H9 (cell line): ENCODE results near the gene GCNT3. TPM values are rescaled to one million over a fixed set of nuclear protein-coding genes. Genes with fewer than 3 reads are reported as not detected.

Source experiments
- DNase-seq: peaks from one replicate; pipeline ENCODE4 v3.0.0-alpha.2; 2017
- H2AFZ ChIP-seq: one replicate; pipeline ENCODE4 v1.6.1; 2013; ENCODE audit warnings: mild to moderate bottlenecking, low read length, control low read depth, moderate library complexity
- H2AK5ac ChIP-seq: 2 replicates; pipeline ENCODE4 v1.6.1; 2013; ENCODE audit warnings: low read length, control low read depth, mixed read lengths; ENCODE audit not compliant: insufficient read length
- H2BK120ac ChIP-seq: one replicate; pipeline ENCODE4 v1.6.1; 2013; ENCODE audit warnings: low read depth, mild to moderate bottlenecking, low read length, control low read depth, inconsistent platforms; ENCODE audit not compliant: poor library complexity, severe bottlenecking
- H2BK12ac ChIP-seq: 2 replicates; pipeline ENCODE4 v1.6.1; 2013; ENCODE audit warnings: low read length, control low read depth, mixed read lengths, low read depth; ENCODE audit not compliant: insufficient read length
- H2BK15ac ChIP-seq: 2 replicates; pipeline ENCODE4 v1.6.1; 2013; ENCODE audit warnings: low read depth, low read length, control low read depth
- H2BK20ac ChIP-seq: one replicate; pipeline ENCODE4 v1.6.1; 2013; ENCODE audit warnings: low read depth, mild to moderate bottlenecking, low read length, control low read depth, inconsistent platforms; ENCODE audit not compliant: poor library complexity, severe bottlenecking
- H2BK5ac ChIP-seq: 2 replicates; pipeline ENCODE4 v1.6.1; 2013; ENCODE audit warnings: low read length, control low read depth, mixed read lengths; ENCODE audit not compliant: insufficient read length
- H3K14ac ChIP-seq: 2 replicates; pipeline ENCODE4 v1.6.1; 2013; ENCODE audit warnings: low read length, control low read depth; ENCODE audit not compliant: insufficient read depth
- H3K18ac ChIP-seq: 2 replicates; pipeline ENCODE4 v1.6.1; 2013; ENCODE audit warnings: low read depth, mild to moderate bottlenecking, mixed read lengths, low read length, control low read depth; ENCODE audit not compliant: insufficient read length
- H3K23ac ChIP-seq: 2 replicates; pipeline ENCODE4 v1.6.1; 2013; ENCODE audit warnings: low read length, control low read depth, mixed read lengths, low read depth; ENCODE audit not compliant: insufficient read length
- H3K23me2 ChIP-seq: 2 replicates; pipeline ENCODE4 v1.6.1; 2013; ENCODE audit warnings: low read depth, mild to moderate bottlenecking, mixed read lengths, low read length, control low read depth; ENCODE audit not compliant: insufficient read length, poor library complexity, severe bottlenecking
- H3K27ac ChIP-seq: 2 replicates; pipeline ENCODE4 v1.5.1; 2013; ENCODE audit warnings: low read length, control low read depth, mixed read lengths, low read depth; ENCODE audit not compliant: insufficient read length
- H3K27me3 ChIP-seq: 2 replicates; pipeline ENCODE4 v1.6.1; 2013; ENCODE audit warnings: low read length, control low read depth, inconsistent platforms; ENCODE audit not compliant: insufficient read depth
- H3K4ac ChIP-seq: 2 replicates; pipeline ENCODE4 v1.6.1; 2013; ENCODE audit warnings: low read depth, mild to moderate bottlenecking, control low read depth, inconsistent platforms, low read length, moderate library complexity
- H3K4me1 ChIP-seq: 2 replicates; pipeline ENCODE4 v1.6.1; 2013; ENCODE audit warnings: low read length, control low read depth, inconsistent platforms; ENCODE audit not compliant: insufficient read depth
- H3K4me2 ChIP-seq: 2 replicates; pipeline ENCODE4 v1.6.1; 2013; ENCODE audit warnings: low read length, control low read depth, mixed read lengths; ENCODE audit not compliant: insufficient read length, insufficient read depth
- H3K56ac ChIP-seq: 2 replicates; pipeline ENCODE4 v1.6.1; 2013; ENCODE audit warnings: low read depth, mild to moderate bottlenecking, mixed read lengths, low read length, control low read depth; ENCODE audit not compliant: insufficient read length
- H3K79me1 ChIP-seq: 2 replicates; pipeline ENCODE4 v1.6.1; 2013; ENCODE audit warnings: low read depth, mild to moderate bottlenecking, moderate library complexity, low read length, control low read depth, inconsistent platforms; ENCODE audit not compliant: insufficient read depth, poor library complexity, severe bottlenecking
- H3K79me2 ChIP-seq: 2 replicates; pipeline ENCODE4 v1.6.1; 2013; ENCODE audit warnings: low read length, control low read depth, inconsistent platforms; ENCODE audit not compliant: insufficient read depth
- H3K9ac ChIP-seq: 2 replicates; pipeline ENCODE4 v1.6.1; 2013; ENCODE audit warnings: low read length, control low read depth, mixed read lengths; ENCODE audit not compliant: insufficient read length; ENCODE audit errors: extremely low read depth
- H3K9me3 ChIP-seq: one replicate; pipeline ENCODE4 v1.6.1; 2013; ENCODE audit warnings: low read depth, low read length, inconsistent platforms; ENCODE audit not compliant: control insufficient read depth
- H3T11ph ChIP-seq: one replicate; pipeline ENCODE4 v1.6.1; 2013; ENCODE audit warnings: mild to moderate bottlenecking, low read length, control low read depth, inconsistent platforms
- H4K20me1 ChIP-seq: one replicate; pipeline ENCODE4 v1.6.1; 2013; ENCODE audit not compliant: control insufficient read depth, insufficient read length, insufficient read depth
- H4K5ac ChIP-seq: 2 replicates; pipeline ENCODE4 v1.6.1; 2013; ENCODE audit warnings: low read depth, mild to moderate bottlenecking, mixed read lengths, low read length, control low read depth; ENCODE audit not compliant: insufficient read length
- H4K8ac ChIP-seq: replicated peaks from 2 replicates; pipeline ENCODE4 v1.6.1; 2013; ENCODE audit warnings: low read length, control low read depth, mixed read lengths, low read depth; ENCODE audit not compliant: insufficient read length
- H4K91ac ChIP-seq: 2 replicates; pipeline ENCODE4 v1.6.1; 2013; ENCODE audit warnings: low read depth, mild to moderate bottlenecking, moderate library complexity, mixed read lengths, low read length, control low read depth; ENCODE audit not compliant: insufficient read length
- H3K27ac Mint-ChIP-seq, 3 experiments: 2 replicates in 2 of 3; 3 replicates in 1 of 3; pipeline ENCODE4 v1.8.0; 2020 to 2021; ENCODE audit warnings: mixed read lengths in 3 of 3, mild to moderate bottlenecking in 1 of 3, moderate library complexity in 1 of 3
- H3K27me3 Mint-ChIP-seq: 2 replicates; pipeline ENCODE4 v1.8.0; 2021; ENCODE audit warnings: low read depth, mild to moderate bottlenecking, moderate library complexity, mixed read lengths
- H3K36me3 Mint-ChIP-seq, 3 experiments: 2 replicates in 2 of 3; 3 replicates in 1 of 3; pipeline ENCODE4 v1.8.0; 2020 to 2021; ENCODE audit warnings: low read depth in 3 of 3, mixed read lengths in 3 of 3; ENCODE audit not compliant: insufficient read depth in 1 of 3
- H3K4me1 Mint-ChIP-seq, 2 experiments: 2 replicates each; pipeline ENCODE4 v1.8.0; 2020; ENCODE audit warnings: mixed read lengths in 2 of 2
- H3K4me3 Mint-ChIP-seq, 2 experiments: 2 replicates in 1 of 2; 3 replicates in 1 of 2; pipeline ENCODE4 v1.8.0; 2020 to 2021; ENCODE audit warnings: mild to moderate bottlenecking in 2 of 2, mixed read lengths in 2 of 2, moderate library complexity in 1 of 2
- H3K9me3 Mint-ChIP-seq, 2 experiments: 2 replicates in 1 of 2; 3 replicates in 1 of 2; pipeline ENCODE4 v1.8.0; 2020; ENCODE audit warnings: mild to moderate bottlenecking in 2 of 2, mixed read lengths in 2 of 2, moderate library complexity in 1 of 2
- WGBS: extraction: QIAGEN DNeasy Blood & Tissue Kit; methylation state at CpG from one replicate; pipeline ENCODE4 v1.1.7; 2013; ENCODE audit warnings: missing lambda C conversion rate, low lambda C conversion rate, mixed read lengths; ENCODE audit not compliant: insufficient read length; ENCODE audit errors: extremely low coverage; 5-methylcytosine and 5-hydroxymethylcytosine counted together
- total RNA-seq: library from RNA; stranded (reverse); gene quantifications from 2 replicates; pipeline ENCODE4 v1.2.1, GENCODE V29; 2021
- TF ChIP-seq, protein P1 (sequence below): fragments of 200-600 bp; sonication (generic); conservative IDR thresholded peaks from 3 replicates; pipeline ENCODE4 v1.8.0; 2021; ENCODE audit warnings: antibody characterized with exemption, mild to moderate bottlenecking

Gene GCNT3
- total RNA-seq, 1 experiment from 2014 or later: not detected

GRCh38 chr15:59594991-59595390 lies 16.6 kb upstream of the GCNT3 start:
- Histone ChIP-seq H3K9me3 (no peaks in the 10 kb centered on the region), H2BK15ac (no peak overlapping the region), H3T11ph (no peak overlapping the region), H2BK12ac (no peak overlapping the region), H4K91ac (no peak overlapping the region), H3K14ac (no peak overlapping the region), H4K5ac (no peak overlapping the region), H3K4me1 (no peaks in the 10 kb centered on the region), H2AK5ac (no peak overlapping the region), H3K79me1 (no peaks in the 10 kb centered on the region), H2AFZ (no peak overlapping the region), H3K4me2 (no peak overlapping the region), H3K27ac (no peak overlapping the region), H3K23ac (no peak overlapping the region), H3K79me2 (no peaks in the 10 kb centered on the region), H2BK120ac (no peak overlapping the region), H3K4ac (no peak overlapping the region), H3K23me2 (no peaks in the 10 kb centered on the region), H4K8ac (no peak overlapping the region), H3K18ac (no peak overlapping the region), H4K20me1 (no peaks in the 10 kb centered on the region), H3K9ac (no peak overlapping the region), H3K56ac (no peak overlapping the region), H3K27me3 (no peaks in the 10 kb centered on the region), H2BK5ac (no peak overlapping the region), H2BK20ac (no peak overlapping the region)
- Mint-ChIP-seq H3K27me3 (no peaks in the 10 kb centered on the region; the same call in 1 of the 2 replicates), H3K36me3 (0 out of 7 replicates have a peak, but pooled peaks cover 0 to 1% (median 0%) of the 10 kb centered on the region in 3 experiments), H3K4me1 (peaks cover 4 to 6% of the 10 kb centered on the region in 2 experiments), H3K27ac (no peak overlapping the region), H3K9me3 (peaks cover 1 to 3% of the 10 kb centered on the region in 2 experiments; a peak in 3 of 5 replicates), H3K4me3 (no peak overlapping the region)
- no CpG with 5 or more reads among the region's 2 CpGs for WGBS
- TF ChIP-seq, protein P1, sequence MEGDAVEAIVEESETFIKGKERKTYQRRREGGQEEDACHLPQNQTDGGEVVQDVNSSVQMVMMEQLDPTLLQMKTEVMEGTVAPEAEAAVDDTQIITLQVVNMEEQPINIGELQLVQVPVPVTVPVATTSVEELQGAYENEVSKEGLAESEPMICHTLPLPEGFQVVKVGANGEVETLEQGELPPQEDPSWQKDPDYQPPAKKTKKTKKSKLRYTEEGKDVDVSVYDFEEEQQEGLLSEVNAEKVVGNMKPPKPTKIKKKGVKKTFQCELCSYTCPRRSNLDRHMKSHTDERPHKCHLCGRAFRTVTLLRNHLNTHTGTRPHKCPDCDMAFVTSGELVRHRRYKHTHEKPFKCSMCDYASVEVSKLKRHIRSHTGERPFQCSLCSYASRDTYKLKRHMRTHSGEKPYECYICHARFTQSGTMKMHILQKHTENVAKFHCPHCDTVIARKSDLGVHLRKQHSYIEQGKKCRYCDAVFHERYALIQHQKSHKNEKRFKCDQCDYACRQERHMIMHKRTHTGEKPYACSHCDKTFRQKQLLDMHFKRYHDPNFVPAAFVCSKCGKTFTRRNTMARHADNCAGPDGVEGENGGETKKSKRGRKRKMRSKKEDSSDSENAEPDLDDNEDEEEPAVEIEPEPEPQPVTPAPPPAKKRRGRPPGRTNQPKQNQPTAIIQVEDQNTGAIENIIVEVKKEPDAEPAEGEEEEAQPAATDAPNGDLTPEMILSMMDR: no peak
- no peak for DNase-seq
